Lower leg skin (tissue), 4 donors: ENCODE measurements around the gene KBTBD4. TPM values are rescaled to one million over a fixed set of nuclear protein-coding genes. Genes with fewer than 3 reads are reported as not detected.

Source experiments
- DNase-seq, 2 donors: peaks; one replicate each; pipeline ENCODE4 v3.0.0-alpha.2; 2019; ENCODE audit warnings: low spot score in 2 of 2
- H3K4me3 ChIP-seq: fragments of 200-600 bp; sonication (generic); 2 replicates; pipeline ENCODE4 v1.5.1; 2017; ENCODE audit warnings: mild to moderate bottlenecking, low read depth; ENCODE audit not compliant: poor library complexity, severe bottlenecking
- CTCF ChIP-seq, 3 donors: fragments of 450-650 bp; IDR thresholded peaks; one replicate each; pipeline ENCODE4 v1.5.1; 2016; ENCODE audit warnings: antibody characterized with exemption in 3 of 3, mild to moderate bottlenecking in 3 of 3, moderate library complexity in 2 of 3
- POLR2A ChIP-seq, 2 donors: fragments of 450-650 bp; IDR thresholded peaks; one replicate each; pipeline ENCODE4 v1.6.1; 2016 to 2017; ENCODE audit warnings: antibody characterized with exemption in 2 of 2, mild to moderate bottlenecking in 1 of 2, moderate library complexity in 1 of 2
- WGBS, 2 donors: methylation state at CpG; one replicate each; pipeline ENCODE4 v1.1.5; 2018; 5-methylcytosine and 5-hydroxymethylcytosine counted together
- intact Hi-C: fragments of 100-400 bp; cut with DNase I; formaldehyde crosslinking; loops from one replicate; pipeline ENCODE4 v1.15.0; 2023; ENCODE audit warnings: low total_unique reads
- total RNA-seq, 4 donors: library from RNA; depleted of rRNA; stranded (reverse); fragments of >200 nt; gene quantifications; one replicate each; pipeline ENCODE4 v1.1.0, GENCODE V29; 2016

The KBTBD4 gene
- total RNA-seq = 10 to 100 TPM; 19.4 to 28.6 (median 24.9) TPM

GRCh38 chr11:47578524-47579494 lies at the start of gene KBTBD4, which contains the start of gene NDUFS3:
Gene KBTBD4, minus strand, starts transcription at chr11:47578970. Its CDS starts 19 bp downstream, at chr11:47578951.
Gene NDUFS3, plus strand, starts transcription at chr11:47579074. Its CDS starts 18 bp downstream, at chr11:47579092.
- WGBS, 2 donors = 0 to 2% methylated on average over 33 to 59 of the region's 72 CpGs
- intact Hi-C loops = no loop called here
- peak within 1 kb of the TSS; percentile 89 for H3K4me3 ChIP-seq
- no peak for TF ChIP-seq POLR2A (IDR thresholded peaks at IDR 0.05)
- no peak for TF ChIP-seq CTCF (IDR thresholded peaks at IDR 0.05)
- DNase-seq = peak; percentile 86 to 98

- intact Hi-C loops = no loop called here
- TF ChIP-seq POLR2A (IDR thresholded peaks at IDR 0.05) (no peak), CTCF (IDR thresholded peaks at IDR 0.05) (no peak)
- no peak overlapping the region for H3K4me3 ChIP-seq
- peak in 1 of 2 donors; percentile 3 for DNase-seq
- 91 to 93% methylated on average over 4 of the region's 4 CpGs for WGBS, 2 donors
Measured at GRCh38 chr11:47628026-47628425, 49.3 kb upstream of the KBTBD4 start.

GRCh38 chr11:47626234-47626633 lies 47.5 kb upstream of the KBTBD4 start:
- intact Hi-C loops = no loop called here
- peak in 1 of 2 donors; percentile 49 for DNase-seq
- TF ChIP-seq POLR2A (IDR thresholded peaks at IDR 0.05) (no peak), CTCF (IDR thresholded peaks at IDR 0.05) (no peak)
- H3K4me3 ChIP-seq = no peak overlapping the region
- WGBS, 2 donors = 89 to 97% methylated on average over 8 of the region's 8 CpGs

- 86 to 91% methylated on average over 2 of the region's 2 CpGs for WGBS, 2 donors
- intact Hi-C loops = no loop called here
- no peak for DNase-seq
- TF ChIP-seq POLR2A (IDR thresholded peaks at IDR 0.05) = no peak
- TF ChIP-seq CTCF (IDR thresholded peaks at IDR 0.05) = no peak
- H3K4me3 ChIP-seq = no peak overlapping the region
Measured at GRCh38 chr11:47620836-47621378, 42.1 kb upstream of the KBTBD4 start.

- no peak overlapping the region for H3K4me3 ChIP-seq
- TF ChIP-seq POLR2A (IDR thresholded peaks at IDR 0.05) = no peak
- no peak for TF ChIP-seq CTCF (IDR thresholded peaks at IDR 0.05)
- intact Hi-C loops = no loop called here
- no peak for DNase-seq
- WGBS, 2 donors = 26 to 31% methylated on average over 3 of the region's 3 CpGs
Measured at GRCh38 chr11:47617417-47617809, 38.6 kb upstream of the KBTBD4 start.
